Peyer's patch (tissue), 4 donors: ENCODE measurements around the gene CLRN1. TPM values are rescaled to one million over a fixed set of nuclear protein-coding genes. Genes with fewer than 3 reads are reported as not detected.

Experiments used
- DNase-seq, 3 donors: peaks; one replicate each; pipeline ENCODE4 v3.0.0-alpha.2; 2017 to 2019
- H3K27ac ChIP-seq, 4 donors: fragments of 200-600 bp; sonication (generic); one replicate each; pipeline ENCODE4 v1.5.1; 2016 to 2019
- H3K27me3 ChIP-seq, 2 donors: fragments of 200-600 bp; sonication (generic); one replicate each; pipeline ENCODE4 v1.5.1; 2019
- H3K36me3 ChIP-seq, 3 donors: fragments of 200-600 bp; sonication (generic); one replicate each; pipeline ENCODE4 v1.5.1; 2016 to 2019
- H3K4me1 ChIP-seq, 4 donors: fragments of 200-600 bp; sonication (generic); one replicate each; pipeline ENCODE4 v1.5.1; 2016 to 2019
- H3K4me3 ChIP-seq, 4 donors: fragments of 200-600 bp; sonication (generic); 1 replicate in 3 of 4; 2 replicates in 1 of 4; pipeline ENCODE4 v1.5.1; 2016 to 2019; ENCODE audit warnings: mild to moderate bottlenecking in 1 of 4
- H3K9me3 ChIP-seq, 4 donors: fragments of 200-600 bp; sonication (generic); one replicate each; pipeline ENCODE4 v1.5.1; 2016 to 2019; ENCODE audit warnings: mild to moderate bottlenecking in 1 of 4
- CTCF ChIP-seq, 6 experiments: fragments of 450-650 bp in 4 of 6; fragments of 200-600 bp in 2 of 6; sonication (generic) in 1 of 6; IDR thresholded peaks; one replicate each; pipeline ENCODE4 v1.5.1; 2017 to 2019; ENCODE audit warnings: antibody characterized with exemption in 6 of 6, mild to moderate bottlenecking in 3 of 6, moderate library complexity in 1 of 6
- POLR2A ChIP-seq, 2 donors: fragments of 450-650 bp; IDR thresholded peaks; one replicate each; pipeline ENCODE4 v1.5.1; 2017; ENCODE audit warnings: antibody characterized with exemption in 2 of 2, mild to moderate bottlenecking in 2 of 2, moderate library complexity in 2 of 2
- total RNA-seq, 4 donors: library from RNA; depleted of rRNA; stranded (reverse); fragments of >200 nt; gene quantifications; one replicate each; pipeline ENCODE4 v1.1.0, GENCODE V29; 2016

Gene CLRN1
- total RNA-seq, 4 donors from 2014 or later, result not detected

GRCh38 chr3:150942221-150942620 lies 30.3 kb downstream of the CLRN1 start:
- H3K4me1 ChIP-seq, result no peaks in the 10 kb centered on the region
- TF ChIP-seq CTCF (IDR thresholded peaks at IDR 0.05) (no peak), POLR2A (IDR thresholded peaks at IDR 0.05) (no peak)
- H3K36me3 ChIP-seq, result no peaks in the 10 kb centered on the region
- no peak for DNase-seq
- no peaks in the 10 kb centered on the region for H3K27me3 ChIP-seq
- H3K27ac ChIP-seq, result no peak overlapping the region
- no peak overlapping the region for H3K4me3 ChIP-seq
- no peaks in the 10 kb centered on the region for H3K9me3 ChIP-seq

- H3K4me1 ChIP-seq, result no peaks in the 10 kb centered on the region
- H3K27ac ChIP-seq, result no peak overlapping the region
- no peak overlapping the region for H3K4me3 ChIP-seq
- TF ChIP-seq CTCF (IDR thresholded peaks at IDR 0.05), result no peak
- no peak for TF ChIP-seq POLR2A (IDR thresholded peaks at IDR 0.05)
- H3K27me3 ChIP-seq, result no peaks in the 10 kb centered on the region
- no peaks in the 10 kb centered on the region for H3K9me3 ChIP-seq
- no peaks in the 10 kb centered on the region for H3K36me3 ChIP-seq
- DNase-seq, result no peak
Observed at GRCh38 chr3:150936693-150937092, 35.8 kb downstream of the CLRN1 start.

- H3K36me3 ChIP-seq, result no peaks in the 10 kb centered on the region
- no peaks in the 10 kb centered on the region for H3K27me3 ChIP-seq
- H3K27ac ChIP-seq, result no peak overlapping the region
- no peak for DNase-seq
- no peak overlapping the region for H3K4me3 ChIP-seq
- H3K9me3 ChIP-seq, result no peaks in the 10 kb centered on the region
- no peaks in the 10 kb centered on the region for H3K4me1 ChIP-seq
- TF ChIP-seq POLR2A (IDR thresholded peaks at IDR 0.05) (no peak), CTCF (IDR thresholded peaks at IDR 0.05) (no peak)
Observed at GRCh38 chr3:150933473-150933995, 39.0 kb downstream of the CLRN1 start.

DNA sequence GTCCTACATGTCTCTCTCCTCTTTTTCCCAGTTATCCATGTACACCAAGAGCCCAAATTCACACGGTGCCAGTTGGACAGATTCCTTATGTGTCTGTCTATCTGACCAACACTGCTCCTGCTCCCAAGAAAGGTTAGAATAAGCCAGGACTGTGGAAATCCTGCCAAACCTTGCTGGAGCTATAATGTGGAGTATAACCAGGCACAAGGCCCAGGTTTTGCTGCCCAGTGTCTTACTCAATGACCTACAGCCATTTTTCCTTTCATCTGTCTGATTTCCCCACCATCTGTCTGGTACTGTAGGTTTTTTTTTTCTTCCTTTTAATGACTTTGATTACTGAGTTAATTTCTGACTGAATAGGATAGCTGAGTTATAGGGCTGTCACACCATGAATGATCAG lies 40.8 kb downstream of the CLRN1 start:
- no peak for TF ChIP-seq CTCF (IDR thresholded peaks at IDR 0.05)
- TF ChIP-seq POLR2A (IDR thresholded peaks at IDR 0.05), result no peak
- Histone ChIP-seq H3K27me3 (no peaks in the 10 kb centered on the region), H3K27ac (no peak overlapping the region), H3K36me3 (no peaks in the 10 kb centered on the region), H3K9me3 (no peaks in the 10 kb centered on the region), H3K4me3 (no peak overlapping the region), H3K4me1 (no peaks in the 10 kb centered on the region)
- no peak for DNase-seq

DNA sequence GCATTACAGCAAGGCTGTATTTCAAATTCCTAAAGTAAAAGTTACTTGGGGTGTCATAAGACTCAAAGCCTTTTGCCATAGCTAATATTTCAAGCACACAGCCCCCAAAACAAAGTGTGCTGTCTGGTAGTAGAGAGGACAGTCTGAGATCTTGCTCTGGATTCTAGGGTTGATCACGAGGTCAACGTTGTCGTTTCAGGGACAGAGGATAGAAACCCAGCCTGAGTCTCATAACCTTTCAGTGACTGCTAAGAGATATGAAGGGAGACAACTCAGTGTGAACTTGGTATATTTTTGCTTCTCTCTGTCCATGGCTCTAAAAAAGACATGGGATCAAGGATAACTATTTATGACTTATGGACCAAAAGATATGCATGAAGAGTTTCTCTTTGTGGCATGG lies 41.7 kb downstream of the CLRN1 start:
- no peak overlapping the region for H3K4me3 ChIP-seq
- no peaks in the 10 kb centered on the region for H3K36me3 ChIP-seq
- H3K27ac ChIP-seq, result no peak overlapping the region
- no peaks in the 10 kb centered on the region for H3K4me1 ChIP-seq
- TF ChIP-seq CTCF (IDR thresholded peaks at IDR 0.05), result no peak
- TF ChIP-seq POLR2A (IDR thresholded peaks at IDR 0.05), result no peak
- H3K9me3 ChIP-seq, result no peaks in the 10 kb centered on the region
- H3K27me3 ChIP-seq, result no peaks in the 10 kb centered on the region
- DNase-seq, result no peak

DNA sequence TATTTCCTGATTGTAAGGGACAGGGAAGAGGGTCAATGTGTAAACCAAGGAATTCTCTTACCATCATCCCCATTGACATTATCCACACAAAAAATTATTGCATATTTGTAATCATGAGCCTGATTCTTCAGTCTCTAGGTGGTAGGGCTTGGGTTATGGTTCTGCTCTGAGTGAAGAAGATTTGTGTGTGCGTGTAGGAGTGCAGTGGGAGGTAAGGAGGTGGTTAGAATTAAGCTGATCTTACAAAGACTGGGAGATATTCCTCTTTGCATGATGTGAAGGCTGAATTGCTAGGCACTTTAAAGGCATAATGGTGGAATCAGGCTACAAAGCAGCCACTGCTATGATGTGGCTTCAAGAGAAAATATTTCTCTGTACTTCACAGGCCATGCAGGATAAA lies 44.3 kb downstream of the CLRN1 start:
- Histone ChIP-seq H3K4me1 (no peaks in the 10 kb centered on the region), H3K4me3 (no peak overlapping the region), H3K36me3 (no peaks in the 10 kb centered on the region), H3K9me3 (no peaks in the 10 kb centered on the region), H3K27ac (no peak overlapping the region), H3K27me3 (no peaks in the 10 kb centered on the region)
- DNase-seq, result no peak
- no peak for TF ChIP-seq CTCF (IDR thresholded peaks at IDR 0.05)
- no peak for TF ChIP-seq POLR2A (IDR thresholded peaks at IDR 0.05)
